HG03457 (cell line): Measurements from ENCODE around the gene NLRP8.
"Not testable (repeated sequence)": the region's sequence is repeated elsewhere in the genome, so short reads cannot be mapped to it uniquely, and the experiment has no call there.

Experiments
- ATAC-seq: cut with Tn5 transposase; IDR thresholded peaks from one replicate; pipeline ENCODE4 v1.9.1; 2021; ENCODE audit warnings: moderate number of reproducible peaks; ENCODE audit not compliant: unreplicated experiment

Gene NLRP8

DNA sequence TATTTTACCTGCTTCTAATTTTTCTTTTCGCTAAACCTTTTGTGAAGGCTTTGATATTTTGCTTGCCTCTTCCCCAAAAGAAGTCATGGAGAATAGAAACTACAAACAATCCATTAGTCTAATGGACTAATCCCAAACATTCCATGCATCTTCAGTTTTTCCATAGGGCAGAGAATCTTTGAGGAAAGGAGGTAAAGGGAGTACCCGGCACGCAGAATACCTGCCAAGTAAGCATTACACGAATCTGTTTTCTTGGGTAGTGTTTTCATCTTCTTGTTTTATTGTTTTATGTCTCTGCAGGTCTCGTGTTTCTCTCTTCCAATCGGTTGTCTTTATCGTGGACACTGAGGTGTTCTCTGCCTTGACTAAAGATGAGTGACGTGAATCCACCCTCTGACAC lies at the start of gene NLRP8:
NLRP8 (plus strand) TSS at position 301 of the 400 bp plus-strand sequence.
- ATAC-seq = no peak

DNA sequence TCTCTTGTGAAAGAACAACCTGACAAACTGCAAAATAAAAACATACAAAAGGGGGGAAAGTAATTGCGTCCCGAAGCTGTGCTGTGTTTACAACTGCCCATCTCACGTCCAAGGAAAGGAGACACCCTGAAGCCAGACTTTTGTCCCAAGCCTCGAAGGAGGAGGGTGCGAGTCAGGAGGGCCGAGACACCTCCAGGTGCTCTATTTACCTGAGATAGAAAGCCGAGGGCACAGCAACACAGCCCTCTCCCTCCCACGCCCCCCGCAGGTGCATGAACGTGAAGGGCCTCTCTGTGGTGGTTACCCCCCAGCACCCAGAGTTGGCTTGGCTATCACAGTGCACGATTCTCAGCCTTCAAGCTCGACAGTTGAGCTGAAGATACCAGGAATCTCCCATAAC lies 48.7 kb upstream of the NLRP8 start:
- no peak for ATAC-seq

DNA sequence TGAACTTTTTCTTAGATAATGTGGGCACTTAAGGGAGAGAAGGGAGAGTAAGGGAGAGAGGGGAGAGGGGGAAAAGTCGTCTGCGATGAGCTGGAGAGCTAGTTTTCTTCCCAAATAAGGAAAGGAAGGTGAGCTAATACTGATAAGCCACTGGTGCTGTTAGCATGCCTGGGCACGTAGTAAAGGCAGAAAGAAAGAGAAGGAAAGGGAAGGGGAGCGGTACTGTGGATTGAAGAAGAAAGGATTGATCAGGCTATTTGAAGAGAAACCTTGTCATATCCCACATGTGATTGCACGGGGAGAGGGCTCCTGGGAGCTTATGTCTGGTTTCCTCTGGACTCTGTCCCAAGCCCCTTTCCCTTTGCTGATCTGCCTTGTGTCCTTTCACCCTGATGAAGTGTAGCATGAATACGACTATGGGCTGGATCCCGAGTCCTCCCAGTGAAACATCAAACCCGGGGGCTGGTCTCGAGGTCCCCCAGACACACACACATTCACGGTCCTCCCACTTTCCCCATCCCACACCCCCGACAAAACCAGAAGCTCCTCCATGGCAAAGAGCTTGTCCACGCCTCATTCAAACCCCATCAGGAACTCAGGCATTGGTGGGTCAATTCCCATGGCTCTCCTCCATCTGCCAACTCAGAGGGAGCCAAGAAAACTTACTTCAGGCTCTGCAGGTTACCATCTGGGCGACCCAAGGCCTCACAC lies 46.1 kb upstream of the NLRP8 start:
- ATAC-seq = no peak

DNA sequence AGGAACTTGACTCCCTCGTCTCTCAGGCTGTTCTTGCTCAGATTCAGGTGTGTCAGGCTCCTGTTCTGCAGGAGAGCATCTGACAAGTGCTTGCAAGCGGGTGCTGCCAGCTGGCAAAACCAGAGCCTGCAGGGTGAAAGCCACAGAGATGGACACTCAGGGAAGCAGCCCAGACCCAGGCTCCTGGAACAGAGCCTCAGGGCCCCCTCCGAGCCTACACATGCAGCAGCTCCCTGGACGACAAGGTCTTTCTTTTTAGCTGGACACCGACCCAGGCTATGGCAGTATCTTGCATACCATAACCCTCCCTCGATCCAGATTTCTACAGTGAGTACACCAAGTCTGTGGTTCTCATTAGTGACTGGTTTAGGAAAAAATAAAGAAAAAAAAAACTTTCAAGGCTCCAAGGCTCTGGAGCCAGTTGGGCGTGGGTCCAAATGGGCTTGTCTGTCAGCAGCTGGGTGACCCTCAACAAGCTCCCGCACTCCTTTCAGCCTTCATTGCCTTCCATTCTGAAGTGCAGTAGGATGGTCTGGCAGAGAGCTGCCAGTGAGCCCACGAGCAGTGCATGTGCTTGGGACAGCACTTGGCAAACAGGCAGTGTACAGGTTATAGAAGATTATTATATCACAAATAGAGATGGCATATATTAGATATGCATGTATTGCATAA lies 45.4 kb upstream of the NLRP8 start:
- no peak for ATAC-seq

DNA sequence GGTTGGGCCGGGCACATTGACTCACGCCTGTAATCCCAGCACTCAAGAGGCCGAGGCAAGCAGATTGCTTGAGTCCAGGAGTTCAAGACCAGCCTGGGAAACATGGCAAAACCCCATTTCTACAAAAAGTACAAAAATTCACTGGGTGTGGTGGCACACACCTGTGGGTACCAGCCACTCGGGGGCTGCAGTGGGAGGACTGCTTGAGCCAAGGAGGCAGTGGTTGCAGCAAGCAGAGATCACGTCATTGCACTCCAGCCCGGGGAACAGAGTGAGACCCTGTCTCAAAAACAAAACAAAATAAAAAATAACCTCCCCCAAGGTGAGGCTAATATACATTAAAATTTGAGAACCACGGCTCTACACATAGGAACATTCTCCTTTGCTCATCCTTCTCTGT lies 40.3 kb upstream of the NLRP8 start:
- ATAC-seq = no peak

DNA sequence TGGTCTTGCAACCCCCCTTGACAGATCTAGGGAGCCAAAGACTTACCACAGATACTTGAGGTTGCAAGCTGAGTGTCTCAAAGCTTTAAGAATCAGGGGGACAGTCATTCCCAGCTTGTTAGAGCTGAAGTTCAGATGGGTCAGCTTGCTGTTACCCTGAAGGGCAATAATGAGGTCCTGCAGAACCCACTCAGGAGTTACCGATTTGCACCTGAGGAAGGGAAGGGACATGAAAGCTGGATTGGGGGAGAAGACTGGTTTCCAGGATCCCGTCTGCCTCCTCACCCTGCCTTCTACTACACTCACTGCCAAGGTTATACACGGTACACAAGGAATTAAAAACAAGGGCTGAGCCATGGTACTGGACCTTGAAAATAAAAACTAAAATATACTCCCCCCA lies 39.9 kb upstream of the NLRP8 start:
- no peak for ATAC-seq

DNA sequence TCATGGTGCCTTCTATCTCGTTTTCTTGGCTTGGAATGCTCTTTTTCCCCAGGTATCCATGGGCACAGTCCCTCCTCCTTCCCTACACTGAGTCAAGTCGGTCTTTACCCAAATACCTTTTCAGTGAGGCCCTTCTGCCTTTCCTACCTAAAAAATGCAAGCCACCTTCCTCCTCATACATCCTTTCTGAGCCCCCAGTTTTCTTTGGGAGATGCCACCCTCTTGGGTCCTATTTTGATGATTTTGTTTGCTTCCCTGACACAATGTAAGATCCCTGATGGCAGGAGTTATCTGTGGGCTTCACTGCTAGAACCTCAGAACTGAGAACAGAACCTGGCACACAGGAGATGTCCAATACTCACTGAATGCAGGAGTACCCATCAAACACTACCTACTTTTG lies 37.8 kb upstream of the NLRP8 start:
- no peak for ATAC-seq

DNA sequence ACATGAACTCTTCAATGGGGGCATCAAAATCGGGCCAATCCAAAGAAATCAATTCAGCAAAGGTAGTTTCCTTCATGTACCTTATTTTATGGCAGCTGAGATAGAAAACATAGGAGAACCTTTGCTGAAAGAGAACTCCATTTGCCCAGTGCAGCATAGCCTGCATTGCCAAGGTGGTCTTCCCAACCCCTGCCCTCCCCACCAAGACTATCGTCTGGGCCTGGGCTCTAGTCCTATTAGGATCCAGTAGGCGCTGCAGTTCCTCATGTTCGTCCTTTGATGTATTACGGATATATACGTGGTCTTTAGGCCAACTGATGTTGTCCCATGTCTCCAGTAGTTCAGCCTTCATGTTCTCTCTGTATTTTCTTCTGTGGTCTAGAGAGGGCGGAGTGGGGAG lies 34.7 kb upstream of the NLRP8 start:
- ATAC-seq = no peak

DNA sequence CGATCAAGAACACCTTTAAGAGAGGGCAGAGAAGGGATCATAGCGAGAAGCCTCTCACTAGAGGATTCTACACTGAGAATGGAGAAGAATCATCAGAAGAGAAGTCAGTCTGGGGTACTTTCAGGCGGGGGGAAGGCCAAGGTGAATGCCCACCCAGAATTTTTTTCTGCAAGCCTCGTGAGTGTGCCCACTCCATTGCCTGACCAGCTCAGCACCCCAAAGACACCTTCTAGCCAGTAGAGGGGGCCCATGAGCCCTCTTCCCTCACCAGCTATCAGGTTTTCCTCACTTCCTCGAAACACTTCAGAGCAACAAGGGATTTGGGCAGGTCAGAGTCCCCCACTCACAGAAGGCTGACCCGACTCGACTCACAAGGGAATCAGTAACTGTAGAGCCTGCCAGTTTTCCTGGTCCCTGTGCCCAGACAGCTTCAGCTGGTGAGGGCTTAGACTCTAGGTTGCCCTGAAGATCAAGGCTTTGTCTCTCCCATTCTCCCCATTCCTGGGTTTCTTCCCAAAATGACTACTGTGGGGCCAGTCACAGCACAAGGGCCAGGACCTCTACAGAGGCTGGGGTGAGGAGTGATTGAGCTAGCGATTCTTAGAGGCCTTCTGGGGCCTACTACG lies 33.9 kb upstream of the NLRP8 start:
- ATAC-seq = no peak

DNA sequence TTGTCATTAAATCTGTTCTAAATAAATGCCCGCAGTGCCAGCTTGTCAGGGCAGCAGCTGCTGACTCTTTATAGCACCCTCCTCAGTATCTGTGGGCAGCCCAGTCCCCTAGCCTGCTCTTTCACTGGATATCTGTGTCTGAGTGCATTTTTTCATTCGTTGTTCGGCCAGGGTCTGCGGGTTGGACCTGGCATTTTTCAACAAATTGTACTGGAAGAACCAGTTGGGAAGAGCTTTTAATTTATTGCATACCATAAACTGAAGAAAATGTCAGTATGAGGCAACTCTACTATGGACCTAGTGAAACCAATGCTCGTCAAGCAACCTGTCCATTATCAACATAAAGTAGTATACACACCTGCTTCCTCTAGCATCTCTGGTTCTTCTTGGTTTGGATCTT lies 24.1 kb upstream of the NLRP8 start:
- no peak for ATAC-seq

DNA sequence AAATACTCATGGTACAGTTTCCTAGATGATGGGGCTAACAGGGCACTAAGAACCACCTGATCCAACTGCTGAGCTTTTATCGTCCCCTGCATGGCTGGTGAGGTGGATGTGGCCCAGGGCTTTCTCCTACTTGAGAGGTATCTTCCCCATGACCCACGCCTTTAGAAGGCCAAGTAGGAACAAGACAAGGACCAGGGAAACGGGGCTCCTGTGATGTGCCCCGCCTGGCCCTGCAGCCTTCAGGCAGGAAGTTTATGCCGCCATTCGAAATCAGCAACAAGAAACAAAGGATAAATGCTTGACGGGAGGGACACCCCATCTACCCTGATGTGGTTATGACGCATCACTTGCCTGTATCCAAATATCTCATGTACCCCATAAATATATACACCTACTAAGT lies 19.6 kb upstream of the NLRP8 start:
- ATAC-seq = no peak

DNA sequence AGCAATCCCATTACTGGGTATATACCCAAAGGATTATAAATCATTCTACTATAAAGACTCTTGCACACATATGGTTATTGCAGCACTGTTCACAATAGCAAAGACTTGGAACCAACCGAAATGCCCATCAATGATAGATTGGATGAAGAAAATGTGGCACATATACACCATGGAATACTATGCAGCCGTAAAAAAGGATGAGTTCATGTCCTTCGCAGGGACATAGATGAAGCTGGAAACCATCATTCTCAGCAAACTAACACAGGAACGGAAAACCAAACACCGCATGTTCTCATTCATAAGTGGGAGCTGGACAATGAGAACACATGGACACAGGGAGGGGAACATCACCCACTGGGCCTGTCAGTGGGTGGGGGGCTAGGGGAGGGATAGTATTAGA lies 18.4 kb upstream of the NLRP8 start:
- not testable (repeated sequence) for ATAC-seq

DNA sequence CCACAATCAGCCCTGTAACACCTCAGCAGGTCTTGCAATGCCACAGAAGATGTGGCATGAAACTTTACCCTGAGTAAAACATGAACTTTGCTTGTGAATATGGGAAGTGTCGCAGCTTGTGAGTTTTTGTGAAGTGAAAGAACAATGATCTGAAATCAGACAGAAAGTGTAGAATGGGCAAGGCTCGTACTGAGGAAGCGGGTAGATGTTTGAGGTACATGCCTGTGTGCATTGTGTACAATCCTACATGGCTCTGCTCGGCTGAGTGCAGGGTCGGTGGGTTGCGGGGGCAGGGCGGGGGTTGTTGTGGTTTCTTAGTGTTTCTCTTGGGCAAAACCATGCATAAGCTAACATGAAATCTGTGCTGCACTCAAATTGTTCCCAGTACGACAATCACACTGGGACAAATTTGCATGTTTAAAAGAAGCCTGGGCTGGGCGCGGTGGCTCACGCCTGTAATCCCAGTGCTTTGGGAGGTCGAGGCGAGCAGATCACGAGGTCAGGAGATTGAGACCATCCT lies 16.6 kb upstream of the NLRP8 start:
- ATAC-seq = no peak

DNA sequence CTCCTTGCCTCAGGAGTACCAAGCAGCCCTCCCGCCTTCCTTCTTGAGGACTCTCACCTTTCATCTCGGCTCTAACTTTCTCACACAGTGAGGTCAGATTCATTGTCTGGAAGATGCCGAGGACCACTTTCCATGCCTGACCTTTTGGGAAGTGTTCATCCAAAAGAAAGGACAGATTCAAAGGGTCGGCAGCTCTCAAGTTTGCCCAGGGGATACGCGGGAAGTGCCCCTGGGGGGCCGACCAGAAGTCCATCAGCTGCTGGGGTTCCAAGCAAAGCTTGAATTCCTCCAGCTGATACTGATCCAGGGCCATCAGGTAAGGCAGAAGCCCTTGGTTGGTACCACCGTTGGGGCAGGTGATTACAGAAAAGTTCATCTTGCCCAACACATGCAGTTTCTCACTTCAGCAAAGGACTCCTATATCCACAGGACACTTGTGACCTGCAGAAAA lies 15.7 kb upstream of the NLRP8 start, which contains the start of gene NLRP13:
NLRP13 (minus strand) TSS at position 401 of the 451 bp plus-strand sequence; CDS start at position 376, 25 bp downstream.
- no peak for ATAC-seq

DNA sequence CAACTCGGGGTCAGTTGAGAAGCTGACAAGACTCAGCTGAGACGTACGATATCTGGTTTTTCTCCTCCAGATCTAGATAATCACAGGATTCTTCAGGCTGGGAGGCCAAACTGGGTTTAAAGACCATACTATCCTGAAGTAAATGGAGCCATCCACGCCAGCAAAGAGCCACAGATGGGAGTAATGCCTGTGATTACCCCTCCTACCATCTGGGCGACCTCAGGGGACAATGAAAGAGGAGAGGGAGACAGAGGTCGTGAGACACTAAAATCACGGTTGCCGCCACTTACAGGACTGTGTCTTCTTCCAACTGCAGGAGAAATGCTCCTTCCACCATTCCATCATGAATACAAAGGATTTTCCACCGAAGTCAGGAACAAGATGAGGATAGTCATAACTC lies 12.4 kb upstream of the NLRP8 start:
- no peak for ATAC-seq

DNA sequence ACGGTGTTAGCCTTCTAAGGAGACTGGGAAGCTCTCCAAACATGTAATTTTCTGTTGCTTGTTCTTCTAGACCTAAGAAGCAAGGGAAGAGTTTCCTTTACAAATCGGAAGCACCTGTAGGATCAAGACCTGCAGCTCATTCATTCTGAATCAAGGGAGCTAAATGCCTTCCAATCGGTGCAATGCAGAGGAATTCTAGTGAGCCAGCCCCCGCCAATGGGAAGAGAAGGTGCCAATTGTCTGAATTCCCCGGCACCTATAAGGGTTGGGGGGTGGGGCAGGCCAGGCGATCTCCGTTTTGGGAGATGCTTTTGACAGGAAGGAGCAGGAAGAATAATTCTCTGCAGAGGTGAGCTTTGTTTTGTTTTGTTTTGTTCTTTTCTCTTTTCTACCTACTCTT lies 8.4 kb upstream of the NLRP8 start:
- ATAC-seq = no peak

DNA sequence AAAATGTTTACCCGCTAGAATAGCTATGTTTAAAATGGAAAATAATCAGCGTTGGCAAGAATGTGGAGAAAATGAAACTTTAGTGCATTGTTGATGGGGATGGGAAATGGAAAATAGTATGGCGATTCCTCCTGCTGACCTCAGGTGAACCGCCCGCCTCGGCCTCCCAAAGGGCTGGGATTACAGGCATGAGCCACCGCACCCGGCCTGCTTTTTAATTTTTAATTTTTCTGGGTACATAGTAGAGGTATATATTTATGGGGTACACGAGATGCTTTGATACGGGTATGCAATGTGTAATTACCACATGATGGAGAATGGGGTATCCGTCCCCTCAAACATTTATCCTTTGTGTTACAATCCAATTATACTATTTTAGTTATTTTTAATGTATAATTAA lies 7.3 kb upstream of the NLRP8 start:
- ATAC-seq = no peak

DNA sequence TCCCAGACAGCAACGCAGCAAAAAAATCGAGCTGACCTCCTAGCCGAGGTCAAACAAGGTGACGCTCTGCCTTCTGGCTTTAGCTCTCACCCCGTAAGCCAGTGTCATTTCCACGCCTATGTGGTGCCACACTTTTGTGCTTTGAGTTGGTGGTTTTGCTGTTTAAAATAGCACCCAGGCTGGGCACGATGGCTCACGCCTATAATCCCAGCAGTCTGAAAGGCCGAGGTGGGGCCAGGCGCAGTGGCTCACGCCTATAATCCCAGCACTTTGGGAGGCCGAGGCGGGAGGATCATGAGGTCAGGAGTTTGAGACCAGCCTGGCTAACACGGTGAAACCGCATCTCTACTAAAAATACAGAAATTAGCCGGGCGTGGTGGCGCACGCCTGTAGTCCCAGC lies 2.9 kb downstream of the NLRP8 start:
- ATAC-seq = not testable (repeated sequence)

DNA sequence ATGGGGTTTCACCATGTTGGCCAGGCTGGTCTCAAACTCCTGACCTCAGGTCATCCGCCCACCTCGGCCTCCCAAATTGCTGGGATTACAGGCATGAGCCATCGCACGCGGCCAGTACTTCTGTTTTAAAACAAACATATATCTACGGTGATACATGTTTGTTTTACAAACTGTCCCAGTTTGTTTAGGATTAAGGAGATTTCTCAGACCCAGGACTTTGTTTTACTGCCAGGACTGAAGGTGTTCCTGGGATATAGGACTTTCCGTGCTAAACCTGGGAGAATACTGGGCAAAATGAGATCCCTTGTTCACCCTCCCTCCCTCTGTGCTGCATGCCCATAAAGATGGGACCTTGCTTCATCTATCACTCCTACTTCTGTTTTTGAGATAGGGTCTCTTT lies 8.8 kb downstream of the NLRP8 start:
- ATAC-seq = no peak

DNA sequence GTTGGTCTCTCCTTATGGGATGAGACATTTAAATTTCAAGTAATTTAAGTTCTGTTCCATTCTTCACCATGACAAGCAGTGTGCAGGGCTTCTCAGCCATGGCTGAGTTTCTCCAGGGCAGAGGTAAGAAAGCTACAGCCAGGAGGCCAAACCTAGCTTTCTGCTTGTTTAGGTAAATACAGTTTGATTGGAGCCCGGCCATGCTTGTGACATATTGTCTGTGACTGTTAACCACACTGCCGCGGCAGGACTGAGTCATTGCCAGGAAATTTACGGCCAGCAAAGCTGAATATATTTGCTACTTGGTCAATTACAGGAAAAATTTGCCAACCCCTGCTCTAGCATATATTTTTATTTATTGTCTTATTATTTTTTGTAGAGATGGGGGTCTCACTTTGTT lies 10.7 kb downstream of the NLRP8 start:
- no peak for ATAC-seq

DNA sequence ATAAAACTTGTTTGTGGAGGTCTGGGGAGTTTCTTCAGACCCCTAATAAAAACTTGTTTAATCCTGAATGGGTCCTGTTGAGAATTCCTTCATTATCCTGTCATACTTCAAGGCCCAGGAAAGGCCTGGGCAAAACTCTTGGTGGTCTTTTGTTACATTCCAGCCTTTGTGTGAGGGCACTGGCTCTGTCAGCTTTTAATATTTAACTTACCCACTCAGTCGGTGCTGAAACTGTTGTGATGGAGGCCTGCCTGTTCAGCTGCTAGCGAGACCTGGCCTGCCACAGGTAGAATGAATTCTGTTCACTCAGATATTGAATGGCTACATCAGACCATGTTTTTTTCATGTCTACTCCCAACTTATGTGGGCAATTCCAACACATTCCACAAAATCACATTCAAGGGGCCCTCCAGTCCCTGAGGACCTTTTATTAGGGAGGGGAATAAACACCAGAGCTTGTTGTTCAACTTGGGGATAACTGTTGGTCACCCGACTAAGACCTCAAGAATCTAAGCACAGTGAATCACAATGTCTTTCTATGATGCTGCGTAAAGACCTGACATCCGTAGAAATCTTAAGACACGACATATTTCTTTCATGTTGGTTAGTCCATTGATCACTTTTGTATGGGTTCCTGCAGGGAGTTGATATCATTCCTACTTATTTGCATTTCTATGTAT lies 12.5 kb downstream of the NLRP8 start:
- no peak for ATAC-seq
